Measurements from ENCODE around the gene ITFG1. TPM values are rescaled to one million over a fixed set of nuclear protein-coding genes. Genes with fewer than 3 reads are reported as not detected.

ITFG1 gene
- total and polyA plus RNA-seq, 2 of the 13 experiments (the other 11 are each of a cell fraction or from before 2014, with no cell fraction given), result 74.5 to 150 TPM

DNA sequence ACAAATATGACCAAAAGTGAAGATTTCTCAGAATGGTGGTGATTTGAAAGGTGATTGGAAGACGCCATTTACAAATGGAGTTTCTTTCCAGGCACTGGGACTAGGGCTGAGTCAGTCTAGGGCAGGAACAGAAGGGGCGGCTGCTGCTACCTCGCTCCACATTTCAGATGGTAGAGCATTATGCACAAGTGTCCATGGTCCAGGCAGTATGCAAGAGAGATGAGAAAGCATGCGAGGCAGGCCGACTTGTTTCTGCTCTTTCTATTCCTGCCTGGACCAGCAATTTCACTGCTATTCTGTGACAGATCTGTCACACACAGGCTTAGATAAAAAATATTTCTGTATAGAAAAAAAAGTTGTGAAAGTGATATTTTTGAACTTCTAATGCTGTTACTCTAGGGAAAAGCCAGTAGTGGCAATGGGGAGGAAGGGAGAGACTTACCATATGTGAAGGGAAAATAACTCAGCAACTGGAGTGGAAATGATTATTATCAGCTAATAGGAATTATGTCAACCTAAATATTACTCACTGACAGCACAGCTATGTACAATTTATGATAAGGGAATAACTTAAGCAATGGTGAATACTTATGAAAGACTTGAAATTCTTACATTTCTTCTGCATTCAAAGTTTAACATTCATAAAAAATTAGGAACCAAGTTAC, 182.4 kb downstream of the ITFG1 start:
- ChIA-PET POLR2A (interaction anchor here (1.2 kb wide), 1 partner anchor 135 kb away, joined by 3 read pairs; no protein-coding TSS in a partner anchor), CTCF (ENCODE audit: low intra/inter-chr PET ratio, low total read pairs) (no interaction called here)
- TF ChIP-seq ZNF850 (CRISPR knock-in tag; conservative IDR thresholded peaks at IDR 0.05), result no peak
- no peak for TF ChIP-seq NONO (IDR thresholded peaks at IDR 0.05)
- TF ChIP-seq NONO (CRISPR knock-in tag; conservative IDR thresholded peaks at IDR 0.05), result no peak
- no peak for TF ChIP-seq ZNF792 (CRISPR knock-in tag; IDR thresholded peaks at IDR 0.05)
- no peak for TF ChIP-seq HNF4G (IDR thresholded peaks at IDR 0.05; ENCODE audit: borderline replicate concordance, low read depth, low read length)
- no peak for TF ChIP-seq HNF4G (CRISPR knock-in tag; IDR thresholded peaks at IDR 0.05; ENCODE audit: borderline replicate concordance, low read depth)
- no peak for TF ChIP-seq ZNF17 (CRISPR knock-in tag; IDR thresholded peaks at IDR 0.05)
- no peak for TF ChIP-seq FOXP1 (IDR thresholded peaks at IDR 0.05)
- TF ChIP-seq FOXP1 (CRISPR knock-in tag; IDR thresholded peaks at IDR 0.05), result no peak
- no peak for TF ChIP-seq SIX4 (CRISPR knock-in tag; IDR thresholded peaks at IDR 0.05)
- TF ChIP-seq ARID2 (CRISPR knock-in tag; IDR thresholded peaks at IDR 0.05; ENCODE audit: borderline replicate concordance), result no peak
- TF ChIP-seq, protein P1, sequence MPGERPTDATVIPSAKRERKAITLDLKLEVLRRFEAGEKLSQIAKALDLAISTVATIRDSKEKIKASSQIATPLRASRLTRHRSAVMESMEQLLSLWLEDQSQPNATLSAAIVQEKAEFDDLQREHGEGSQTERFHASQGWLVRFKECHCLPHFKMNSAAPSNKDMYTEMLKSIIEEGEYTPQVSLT (CRISPR knock-in tag; IDR thresholded peaks at IDR 0.05; ENCODE audit: borderline replicate concordance, low read depth), result no peak
- TF ChIP-seq, protein P2, sequence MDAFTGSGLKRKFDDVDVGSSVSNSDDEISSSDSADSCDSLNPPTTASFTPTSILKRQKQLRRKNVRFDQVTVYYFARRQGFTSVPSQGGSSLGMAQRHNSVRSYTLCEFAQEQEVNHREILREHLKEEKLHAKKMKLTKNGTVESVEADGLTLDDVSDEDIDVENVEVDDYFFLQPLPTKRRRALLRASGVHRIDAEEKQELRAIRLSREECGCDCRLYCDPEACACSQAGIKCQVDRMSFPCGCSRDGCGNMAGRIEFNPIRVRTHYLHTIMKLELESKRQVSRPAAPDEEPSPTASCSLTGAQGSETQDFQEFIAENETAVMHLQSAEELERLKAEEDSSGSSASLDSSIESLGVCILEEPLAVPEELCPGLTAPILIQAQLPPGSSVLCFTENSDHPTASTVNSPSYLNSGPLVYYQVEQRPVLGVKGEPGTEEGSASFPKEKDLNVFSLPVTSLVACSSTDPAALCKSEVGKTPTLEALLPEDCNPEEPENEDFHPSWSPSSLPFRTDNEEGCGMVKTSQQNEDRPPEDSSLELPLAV (CRISPR knock-in tag; conservative IDR thresholded peaks at IDR 0.05; ENCODE audit: low read depth), result no peak
- no peak for TF ChIP-seq SKI (IDR thresholded peaks at IDR 0.05; ENCODE audit: partially characterized antibody)
- no peak for TF ChIP-seq ZNF788 (CRISPR knock-in tag; IDR thresholded peaks at IDR 0.05; ENCODE audit: borderline replicate concordance)
- TF ChIP-seq AGO1 (IDR thresholded peaks at IDR 0.05; ENCODE audit: low read depth, low read length, poor library complexity, severe bottlenecking), result no peak
- no peak for TF ChIP-seq MXI1 (IDR thresholded peaks at IDR 0.05; ENCODE audit: borderline replicate concordance, low read depth, low read length)
- TF ChIP-seq, protein P3, sequence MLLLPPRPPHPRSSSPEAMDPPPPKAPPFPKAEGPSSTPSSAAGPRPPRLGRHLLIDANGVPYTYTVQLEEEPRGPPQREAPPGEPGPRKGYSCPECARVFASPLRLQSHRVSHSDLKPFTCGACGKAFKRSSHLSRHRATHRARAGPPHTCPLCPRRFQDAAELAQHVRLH (CRISPR knock-in tag; IDR thresholded peaks at IDR 0.05; ENCODE audit: borderline replicate concordance, low read depth), result no peak
- TF ChIP-seq, protein P4, sequence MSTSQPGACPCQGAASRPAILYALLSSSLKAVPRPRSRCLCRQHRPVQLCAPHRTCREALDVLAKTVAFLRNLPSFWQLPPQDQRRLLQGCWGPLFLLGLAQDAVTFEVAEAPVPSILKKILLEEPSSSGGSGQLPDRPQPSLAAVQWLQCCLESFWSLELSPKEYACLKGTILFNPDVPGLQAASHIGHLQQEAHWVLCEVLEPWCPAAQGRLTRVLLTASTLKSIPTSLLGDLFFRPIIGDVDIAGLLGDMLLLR (CRISPR knock-in tag; IDR thresholded peaks at IDR 0.05), result no peak
- no peak for TF ChIP-seq MEIS1 (CRISPR knock-in tag; IDR thresholded peaks at IDR 0.05; ENCODE audit: borderline replicate concordance)
- no peak for TF ChIP-seq KDM5A (IDR thresholded peaks at IDR 0.05; ENCODE audit: borderline replicate concordance, low read length)
- TF ChIP-seq, protein P5, sequence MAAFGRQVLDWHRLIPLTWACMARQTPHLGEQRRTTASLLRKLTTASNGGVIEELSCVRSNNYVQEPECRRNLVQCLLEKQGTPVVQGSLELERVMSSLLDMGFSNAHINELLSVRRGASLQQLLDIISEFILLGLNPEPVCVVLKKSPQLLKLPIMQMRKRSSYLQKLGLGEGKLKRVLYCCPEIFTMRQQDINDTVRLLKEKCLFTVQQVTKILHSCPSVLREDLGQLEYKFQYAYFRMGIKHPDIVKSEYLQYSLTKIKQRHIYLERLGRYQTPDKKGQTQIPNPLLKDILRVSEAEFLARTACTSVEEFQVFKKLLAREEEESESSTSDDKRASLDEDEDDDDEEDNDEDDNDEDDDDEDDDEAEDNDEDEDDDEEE (CRISPR knock-in tag; IDR thresholded peaks at IDR 0.05), result no peak
- Histone ChIP-seq H3K36me3 (replicated peaks in 1 of 2; ENCODE audit: control insufficient read depth in 1 of 2, insufficient read depth in 2 of 2, low read length in 2 of 2) (no peaks in the 10 kb centered on the region), H3K79me2 (ENCODE audit: insufficient read depth, low read length) (no peaks in the 10 kb centered on the region), H2AFZ (ENCODE audit: low read length) (no peak overlapping the region), H3K9me3 (ENCODE audit: low read length) (peaks cover 3% of the 10 kb centered on the region), H3K4me3 (replicated peaks in 1 of 3; ENCODE audit: insufficient read depth in 1 of 3, low read depth in 2 of 3, low read length in 3 of 3) (no peak overlapping the region), H3K4me2 (ENCODE audit: low read depth, low read length) (no peak overlapping the region), H3K4me1 (ENCODE audit: insufficient read depth, low read length) (no peaks in the 10 kb centered on the region), H3K9ac (ENCODE audit: insufficient read depth, low read depth, low read length) (no peak overlapping the region), H3K27ac (ENCODE audit: extremely low read length, insufficient read depth, low read length) (no peak overlapping the region), H4K20me1 (ENCODE audit: insufficient read depth, low read length) (no peaks in the 10 kb centered on the region), H3K27me3 (ENCODE audit: control insufficient read depth in 1 of 2, insufficient read depth in 2 of 2, low read length in 2 of 2) (no peaks in the 10 kb centered on the region)
- BruUV-seq (replicated peaks), result no TSS peak
- DNase-seq (ENCODE audit: low spot score) (no peak), ATAC-seq (no peak), FAIRE-seq (no peak)
- intact Hi-C loops (cut with micrococcal nuclease; ENCODE audit: unreplicated experiment) (no loop called here), in situ Hi-C loops (cut with HindIII; ENCODE audit: extremely low pct_ligation_motif_present, low pct_unique_long_range_greater_than_20kb) (no loop called here)
- WGBS (ENCODE audit: low lambda C conversion rate), result 97% methylated on average over 5 of the region's 5 CpGs

Measured in HepG2 (cell line).